Pons (tissue), 1 donor: Measurements from ENCODE around the gene CCT3.
"Not testable (repeated sequence)": the region's sequence is repeated elsewhere in the genome, so short reads cannot be mapped to it uniquely, and the experiment has no call there.

Source experiments
- DNase-seq: peaks from one replicate; pipeline ENCODE4 v3.0.0-alpha.2; 2016; ENCODE audit warnings: low spot score

The CCT3 gene

GRCh38 chr1:156368889-156369684 lies 31.0 kb upstream of the CCT3 start, which contains the start of gene RHBG:
Gene RHBG (plus strand): TSS chr1:156369211. CDS start chr1:156369250, 39 bp downstream.
- DNase-seq, result no peak

- DNase-seq, result no peak
Observed at GRCh38 chr1:156368157-156368658, 30.1 kb upstream of the CCT3 start.

DNA sequence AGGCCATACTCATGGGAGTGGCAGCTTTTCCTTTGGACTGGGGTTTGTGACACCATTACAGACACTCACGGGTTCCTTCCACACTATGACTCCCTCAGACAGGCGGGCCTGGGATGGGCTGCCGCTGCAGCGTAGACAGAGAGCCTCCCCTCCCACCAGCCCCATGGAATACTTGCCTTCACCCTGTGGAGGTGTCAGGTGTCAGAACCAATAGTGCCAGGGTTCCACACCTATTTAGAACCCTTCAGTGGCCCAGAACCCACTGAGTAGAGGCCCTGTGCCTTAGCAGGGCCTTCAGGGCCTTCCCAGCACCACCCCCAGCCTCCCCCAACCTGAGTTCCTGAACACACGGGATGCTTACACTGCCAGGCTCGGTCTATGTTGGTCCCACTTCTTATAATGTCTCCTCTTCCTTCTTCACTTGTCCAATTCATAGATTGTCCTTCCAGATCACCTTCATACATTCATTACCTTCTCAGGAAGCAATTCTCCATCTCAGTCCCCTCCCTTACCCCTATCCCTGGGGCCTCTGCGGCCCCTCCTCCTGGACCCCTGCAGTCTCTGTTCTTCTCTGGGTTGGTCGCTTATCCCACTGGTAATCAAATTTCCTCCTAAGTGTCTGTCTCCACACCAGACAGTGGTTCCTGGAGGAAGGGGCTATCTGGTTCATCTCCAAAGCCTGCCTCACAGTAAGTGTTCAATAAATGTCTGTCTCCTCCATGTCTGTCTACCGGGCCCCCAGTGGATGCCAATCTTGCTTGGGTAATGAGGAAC lies 29.5 kb upstream of the CCT3 start:
- no peak for DNase-seq

- DNase-seq, result no peak
Observed at GRCh38 chr1:156366378-156367166, 28.5 kb upstream of the CCT3 start.

- no peak for DNase-seq
Observed at GRCh38 chr1:156365754-156366153, 27.7 kb upstream of the CCT3 start.

DNA sequence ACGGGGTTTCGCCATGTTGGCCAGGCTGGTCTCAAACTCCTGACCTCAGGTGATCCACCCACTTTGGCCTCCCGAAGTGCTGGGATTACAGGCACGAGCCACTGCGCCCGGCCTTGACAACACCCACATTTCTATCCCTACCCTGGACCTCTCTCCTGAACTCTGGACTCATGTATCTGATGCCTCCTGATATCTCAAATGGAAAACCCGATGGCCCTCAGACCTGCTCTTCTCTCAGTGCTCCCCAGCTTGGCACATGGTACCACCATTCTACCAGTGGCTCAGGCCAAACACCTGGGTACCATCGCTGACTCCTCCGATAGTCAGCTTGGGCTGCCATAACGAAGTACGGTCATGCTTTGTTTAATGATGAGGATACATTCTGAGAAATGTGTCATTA lies 22.4 kb upstream of the CCT3 start:
- no peak for DNase-seq

DNA sequence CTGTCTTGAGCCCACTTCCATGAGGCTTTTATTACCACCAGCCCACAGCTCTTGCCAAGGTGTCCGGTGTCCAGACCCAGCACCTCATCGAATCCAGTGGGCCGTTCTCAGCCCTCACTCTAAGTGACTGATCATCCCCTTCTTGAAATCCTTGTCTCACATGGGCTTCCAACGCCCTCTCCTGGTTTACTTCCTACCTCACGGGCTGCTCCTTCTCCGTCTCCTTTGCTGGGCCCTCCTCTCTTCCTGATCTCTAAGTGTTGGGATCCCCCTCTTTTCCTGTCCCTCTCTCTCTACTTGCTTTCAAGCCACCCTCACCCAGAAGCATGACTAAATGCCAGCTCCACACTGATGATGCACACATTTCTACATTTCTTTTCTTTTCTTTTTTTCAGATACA lies 21.9 kb upstream of the CCT3 start:
- DNase-seq, result no peak

DNA sequence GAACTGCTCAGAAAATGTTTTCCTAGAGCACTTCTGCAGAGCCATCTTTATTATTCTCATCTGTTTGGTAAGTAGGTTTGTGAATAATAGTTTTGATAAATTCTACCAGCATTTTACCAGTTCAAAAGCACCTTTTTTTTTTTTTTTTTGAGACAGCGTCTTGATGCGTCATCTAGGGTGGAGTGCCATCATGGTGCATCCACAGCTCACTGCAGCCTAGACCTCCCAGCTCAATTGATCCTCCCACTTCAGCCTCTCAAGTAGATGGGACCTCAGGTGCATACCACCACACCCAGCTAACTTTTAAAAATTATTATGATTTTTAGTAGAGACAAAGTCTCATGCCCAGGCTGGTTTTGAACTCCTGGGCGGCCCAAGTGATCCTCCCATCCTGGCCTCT lies 21.2 kb upstream of the CCT3 start:
- no peak for DNase-seq

DNA sequence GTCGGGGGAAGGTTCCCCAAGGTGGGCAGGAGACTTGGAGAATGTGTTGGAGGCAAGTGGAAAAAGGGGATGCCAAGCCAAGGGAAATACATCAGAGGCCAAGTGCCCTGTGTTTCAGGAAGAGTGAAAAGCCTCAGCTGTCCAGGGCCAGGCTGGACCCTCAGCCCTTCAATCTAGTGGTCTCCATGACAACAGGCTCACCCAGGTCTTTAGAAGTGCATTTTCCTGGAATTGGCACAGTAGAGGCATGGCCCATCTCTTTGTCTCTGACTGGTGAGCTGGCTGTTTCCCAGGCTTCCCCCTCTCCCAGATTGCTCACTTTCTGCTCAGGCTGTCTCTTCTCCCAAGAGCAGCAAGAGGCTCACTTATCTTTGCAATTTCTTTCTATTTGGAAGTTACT lies 20.5 kb upstream of the CCT3 start:
- no peak for DNase-seq

GRCh38 chr1:156357977-156358376 lies 19.9 kb upstream of the CCT3 start:
- DNase-seq, result no peak

DNA sequence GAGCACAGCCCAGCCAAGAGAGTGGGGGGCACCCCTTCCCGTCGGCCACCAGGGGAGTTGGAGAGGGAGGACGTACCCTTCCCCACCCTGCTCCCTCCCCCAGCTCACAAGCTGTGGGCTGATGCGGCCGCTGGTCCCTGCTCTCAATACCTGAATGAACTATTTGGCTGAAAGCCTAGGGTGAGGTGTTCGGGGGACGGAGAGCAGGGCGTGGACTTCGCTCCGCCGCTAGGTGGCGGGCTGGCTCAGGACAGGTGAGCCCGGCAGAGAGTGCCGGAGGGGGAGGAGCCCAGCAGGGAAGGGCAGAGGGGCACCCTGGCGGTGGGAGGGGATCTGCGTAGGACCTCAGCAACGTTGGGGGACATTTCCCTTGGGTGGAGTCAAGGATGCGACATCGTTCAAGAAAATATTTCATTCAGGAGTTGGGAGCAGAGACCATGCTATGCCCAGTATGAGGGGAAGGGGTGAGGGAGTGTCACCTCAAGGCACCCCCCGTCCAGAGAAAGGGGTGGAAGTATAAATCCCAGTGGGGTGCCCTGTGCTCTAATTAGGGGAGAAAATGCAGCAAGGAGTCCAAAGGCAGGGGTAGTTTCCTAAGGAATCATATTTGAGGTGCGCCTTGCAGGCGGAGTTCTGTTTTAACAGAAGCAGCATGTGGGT lies 18.9 kb upstream of the CCT3 start:
- no peak for DNase-seq

- DNase-seq, result no peak
Observed at GRCh38 chr1:156356262-156356874, 18.3 kb upstream of the CCT3 start.

GRCh38 chr1:156352481-156352880 lies 14.4 kb upstream of the CCT3 start:
- DNase-seq, result not testable (repeated sequence)

GRCh38 chr1:156347331-156347730 lies 9.2 kb upstream of the CCT3 start:
- no peak for DNase-seq

DNA sequence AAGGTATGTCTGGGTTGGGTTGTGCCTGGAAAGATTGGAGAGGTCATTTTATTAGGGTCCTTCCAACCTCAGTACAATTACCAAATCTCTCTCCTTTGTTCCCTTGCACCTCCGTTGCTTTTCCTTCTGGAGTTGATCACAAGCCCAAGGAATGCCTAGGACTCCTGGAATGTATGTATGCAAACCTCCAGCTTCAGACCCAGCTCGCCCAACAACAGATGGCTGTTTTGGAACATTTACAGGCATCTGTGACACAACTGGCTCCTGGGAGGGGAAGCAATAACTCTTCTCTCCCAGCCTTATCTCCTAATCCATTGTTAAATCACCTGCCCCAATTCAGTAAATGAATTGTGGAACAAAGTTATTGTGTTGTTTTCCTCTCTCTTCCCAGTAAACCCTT lies 8.5 kb upstream of the CCT3 start:
- DNase-seq, result no peak

GRCh38 chr1:156346035-156346434 lies 7.9 kb upstream of the CCT3 start:
- not testable (repeated sequence) for DNase-seq

DNA sequence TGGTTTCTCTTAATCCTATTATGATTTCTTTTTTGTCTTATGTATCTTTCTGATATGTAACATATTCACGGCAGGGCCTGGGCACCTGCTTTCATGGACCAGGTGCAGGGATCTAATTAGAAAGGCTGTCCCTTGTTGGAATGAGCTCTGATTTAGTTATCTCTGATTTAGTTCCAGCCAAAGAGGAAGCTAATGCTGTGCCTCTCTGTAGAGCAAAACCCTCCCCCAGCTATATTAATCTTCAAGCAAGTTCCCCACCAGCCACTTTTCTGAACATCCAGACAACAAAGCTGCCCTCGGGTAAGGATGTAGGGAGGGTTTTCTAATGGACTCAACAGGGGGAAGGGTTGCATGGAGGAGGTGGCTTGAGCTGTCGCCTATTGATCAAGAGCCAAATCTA lies 6.3 kb upstream of the CCT3 start:
- DNase-seq, result no peak

DNA sequence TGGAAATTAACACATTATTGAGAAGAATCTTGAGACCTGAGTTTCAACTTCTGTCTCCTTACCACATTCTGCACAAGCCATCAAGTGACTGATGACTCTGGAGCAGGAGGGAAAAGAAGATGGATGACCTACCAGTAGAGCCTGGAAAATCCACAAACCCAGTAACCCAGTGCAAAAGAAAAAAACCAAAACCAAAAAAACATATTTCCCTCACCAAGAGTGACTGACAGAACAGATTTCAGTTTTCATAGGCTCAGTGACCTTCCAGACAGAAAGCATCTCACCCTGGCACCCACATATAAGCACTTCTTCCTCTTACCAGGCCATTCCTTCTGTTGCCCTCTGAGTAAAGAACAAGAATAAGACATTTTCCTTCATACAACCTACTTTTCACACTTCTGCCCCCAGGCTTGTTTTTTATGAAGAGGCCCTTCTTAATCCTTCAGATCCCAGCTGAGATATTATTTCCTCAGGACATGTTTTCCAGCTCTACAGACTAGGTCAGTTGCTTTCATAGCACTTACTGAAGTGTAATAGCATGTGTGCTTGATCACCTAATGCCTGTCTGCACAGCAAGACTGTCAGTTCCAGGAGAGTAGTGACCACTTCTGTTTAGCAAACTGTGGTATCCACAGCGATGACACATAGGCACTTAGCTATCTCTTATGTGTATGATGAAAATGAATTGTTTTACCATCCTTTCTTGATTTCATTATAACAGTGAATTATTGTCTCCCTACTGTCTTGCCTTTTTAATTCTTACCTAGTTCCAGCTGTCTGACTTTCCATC lies 4.3 kb upstream of the CCT3 start:
- no peak for DNase-seq

GRCh38 chr1:156337888-156338179 lies 258 bp downstream of the CCT3 start:
- DNase-seq, result no peak

GRCh38 chr1:156337052-156337887 lies 822 bp downstream of the CCT3 start:
- DNase-seq, result no peak
